Hematopoietic multipotent progenitor cell (in vitro differentiated cells): ENCODE measurements around the gene NAB1. TPM values are rescaled to one million over a fixed set of nuclear protein-coding genes. Genes with fewer than 3 reads are reported as not detected.

ENCODE experiments used
- DNase-seq, 3 donors: peaks; one replicate each; pipeline ENCODE4 v3.0.0-alpha.2; 2011 to 2015; ENCODE audit warnings: low read depth in 2 of 3, low spot score in 2 of 3
- total RNA-seq: library from RNA; depleted of rRNA; stranded (reverse); fragments of >200 nt; gene quantifications from one replicate; pipeline ENCODE4 v1.2.3, GENCODE V29; 2012

NAB1 gene
- total RNA-seq, 1 donor: 30.4 TPM

- peak in 1 of 3 donors; percentile 32 for DNase-seq
Observed at GRCh38 chr2:190637281-190637734, 11.6 kb upstream of the NAB1 start.

- DNase-seq: no peak
Observed at GRCh38 chr2:190637903-190638618, 10.8 kb upstream of the NAB1 start.

- DNase-seq: no peak
Observed at GRCh38 chr2:190640117-190640516, 8.8 kb upstream of the NAB1 start.

- no peak for DNase-seq
Observed at GRCh38 chr2:190641469-190641868, 7.4 kb upstream of the NAB1 start.

GRCh38 chr2:190646780-190647522 is 1.9 kb upstream of the NAB1 start:
- DNase-seq: no peak

GRCh38 chr2:190648289-190649034 is 421 bp upstream of the NAB1 start:
- DNase-seq: peak; percentile 93 to 94 (median 93)

- DNase-seq: no peak
Observed at GRCh38 chr2:190649798-190650390, 1.0 kb downstream of the NAB1 start.

GRCh38 chr2:190651413-190651812 is 2.5 kb downstream of the NAB1 start:
- no peak for DNase-seq

GRCh38 chr2:190653231-190653630 is 4.3 kb downstream of the NAB1 start:
- no peak for DNase-seq

GRCh38 chr2:190653931-190654330 is 5.0 kb downstream of the NAB1 start:
- DNase-seq: no peak

GRCh38 chr2:190655113-190655512 is 6.2 kb downstream of the NAB1 start:
- no peak for DNase-seq

- DNase-seq: no peak
Observed at GRCh38 chr2:190655570-190655969, 6.7 kb downstream of the NAB1 start.

- no peak for DNase-seq
Observed at GRCh38 chr2:190656301-190656700, 7.4 kb downstream of the NAB1 start.

GRCh38 chr2:190657474-190658255 is 8.8 kb downstream of the NAB1 start:
- no peak for DNase-seq

GRCh38 chr2:190659553-190659952 is 10.7 kb downstream of the NAB1 start:
- DNase-seq: no peak

- no peak for DNase-seq
Observed at GRCh38 chr2:190662754-190663153, 13.9 kb downstream of the NAB1 start.

GRCh38 chr2:190663348-190663747 is 14.5 kb downstream of the NAB1 start:
- no peak for DNase-seq

GRCh38 chr2:190663839-190664238 is 15.0 kb downstream of the NAB1 start:
- no peak for DNase-seq

GRCh38 chr2:190664240-190664639 is 15.4 kb downstream of the NAB1 start:
- DNase-seq: no peak

- no peak for DNase-seq
Observed at GRCh38 chr2:190666895-190667294, 18.0 kb downstream of the NAB1 start.
